Breast epithelium (tissue), 3 donors: ENCODE measurements around the gene PHKB.

ENCODE experiments used
- CTCF ChIP-seq, 3 donors: fragments of 450-650 bp; IDR thresholded peaks; one replicate each; pipeline ENCODE4 v1.5.1; 2016 to 2017; ENCODE audit warnings: antibody characterized with exemption in 3 of 3, mild to moderate bottlenecking in 3 of 3, moderate library complexity in 3 of 3
- POLR2A ChIP-seq: fragments of 450-650 bp; IDR thresholded peaks from one replicate; pipeline ENCODE4 v1.6.1; 2016; ENCODE audit warnings: antibody characterized with exemption, mild to moderate bottlenecking, moderate library complexity
- POLR2AphosphoS5 ChIP-seq, 3 donors: sonication (generic); formaldehyde crosslinking; IDR thresholded peaks; one replicate each; pipeline ENCODE4 v1.6.1; 2017; ENCODE audit warnings: antibody characterized with exemption in 3 of 3

- no peak for TF ChIP-seq CTCF (IDR thresholded peaks at IDR 0.05)
- no peak for TF ChIP-seq POLR2A
- no peak for TF ChIP-seq POLR2AphosphoS5 (IDR thresholded peaks at IDR 0.05)
Measured at GRCh38 chr16:47634126-47634525, 173.0 kb downstream of the PHKB start.
